H1 (cell line): ENCODE data around the gene RGL3. TPM values are rescaled to one million over a fixed set of nuclear protein-coding genes. Genes with fewer than 3 reads are reported as not detected.

Experiments used
- CTCF ChIA-PET: fragments of 300-600 bp; sonication (Branson Sonifier 250); formaldehyde crosslinking; loops from one replicate; lab custom pipeline; 2021; ENCODE audit not compliant: partially characterized antibody; lab: Charles Lee
- POLR2A ChIA-PET: fragments of 300-600 bp; sonication (Branson Sonifier 250); formaldehyde crosslinking; loops from one replicate; lab custom pipeline; 2021; ENCODE audit warnings: inconsistent platforms; ENCODE audit not compliant: partially characterized antibody; lab: Charles Lee
- DNase-seq, 2 experiments: peaks; one replicate each; pipeline versions ENCODE4 v3.0.0 to v3.0.0-alpha.2; 2010 to 2022; ENCODE audit warnings: low spot score in 2 of 2, low read depth in 1 of 2, mixed read lengths in 1 of 2
- FAIRE-seq: peaks from 2 replicates; lab custom pipeline; 2011; peaks lifted over from hg19 to GRCh38; lab: Jason Lieb, UNC
- H2AFZ ChIP-seq: 2 replicates; pipeline ENCODE4 v1.8.1; 2012; ENCODE audit warnings: low read length, inconsistent platforms
- H2AK5ac ChIP-seq: 2 replicates; pipeline ENCODE4 v1.6.1; 2013; ENCODE audit warnings: low read depth, low read length
- H2BK120ac ChIP-seq: replicated peaks from 2 replicates; pipeline ENCODE3; 2013; ENCODE audit warnings: low read depth, low read length, inconsistent platforms
- H2BK12ac ChIP-seq: 2 replicates; pipeline ENCODE4 v1.6.1; 2013; ENCODE audit warnings: low read depth, low read length
- H2BK15ac ChIP-seq: 2 replicates; pipeline ENCODE4 v1.6.1; 2013; ENCODE audit warnings: low read length
- H2BK20ac ChIP-seq: 2 replicates; pipeline ENCODE4 v1.6.1; 2013; ENCODE audit warnings: low read length
- H2BK5ac ChIP-seq: 2 replicates; pipeline ENCODE4 v1.6.1; 2013; ENCODE audit warnings: low read depth, low read length
- H3K14ac ChIP-seq: 2 replicates; pipeline ENCODE4 v1.6.1; 2013; ENCODE audit warnings: inconsistent platforms; ENCODE audit not compliant: insufficient read length
- H3K18ac ChIP-seq: 2 replicates; pipeline ENCODE4 v1.6.1; 2013; ENCODE audit warnings: low read length; ENCODE audit errors: extremely low read depth
- H3K23ac ChIP-seq: 2 replicates; pipeline ENCODE4 v1.6.1; 2013; ENCODE audit warnings: inconsistent platforms; ENCODE audit not compliant: insufficient read length
- H3K23me2 ChIP-seq: 2 replicates; pipeline ENCODE4 v1.6.1; 2013; ENCODE audit warnings: low read depth, low read length
- H3K27ac ChIP-seq: 2 replicates; pipeline ENCODE4 v1.6.1; 2011; ENCODE audit warnings: low read depth, low read length, inconsistent platforms
- H3K27me3 ChIP-seq, 4 experiments: replicated peaks in 1 of 4; 1 replicate in 1 of 4; 2 replicates in 3 of 4; pipeline versions ENCODE4 v1.6.1 to v1.8.1; 2011 to 2013; ENCODE audit warnings: low read length in 3 of 4, mild to moderate bottlenecking in 3 of 4, inconsistent platforms in 2 of 4, mixed read lengths in 2 of 4, moderate library complexity in 1 of 4; ENCODE audit not compliant: control insufficient read depth in 3 of 4, insufficient read depth in 3 of 4; ENCODE audit errors: extremely low read depth in 1 of 4
- H3K36me3 ChIP-seq, 4 experiments: 2 replicates each; pipeline versions ENCODE4 v1.6.1 to v1.8.1; 2011 to 2013; ENCODE audit warnings: mild to moderate bottlenecking in 4 of 4, low read length in 3 of 4, moderate library complexity in 2 of 4, control low read depth in 1 of 4, inconsistent platforms in 1 of 4; ENCODE audit not compliant: insufficient read depth in 4 of 4, control insufficient read depth in 2 of 4
- H3K4ac ChIP-seq: replicated peaks from 2 replicates; pipeline ENCODE3; 2013; ENCODE audit warnings: low read length, low read depth, mixed read lengths, inconsistent platforms; ENCODE audit not compliant: insufficient read length
- H3K4me1 ChIP-seq, 4 experiments: replicated peaks in 1 of 4; 1 replicate in 1 of 4; 2 replicates in 3 of 4; pipeline versions ENCODE4 v1.6.1 to v1.8.1; 2011 to 2013; ENCODE audit warnings: low read length in 3 of 4, inconsistent platforms in 2 of 4, mixed read lengths in 1 of 4; ENCODE audit not compliant: insufficient read depth in 4 of 4, control insufficient read depth in 3 of 4
- H3K4me2 ChIP-seq, 2 experiments: 2 replicates each; pipeline versions ENCODE4 v1.6.1 to v1.8.1; 2011 to 2013; ENCODE audit warnings: low read depth in 2 of 2, low read length in 2 of 2, control low read depth in 1 of 2, inconsistent platforms in 1 of 2, mild to moderate bottlenecking in 1 of 2; ENCODE audit not compliant: insufficient read depth in 1 of 2
- H3K4me3 ChIP-seq, 4 experiments: fragments of 200-600, 300-600 bp in 1 of 4; sonication (generic), shearing (Covaris generic), sonication (Bioruptor Twin) in 1 of 4; 2 replicates each; pipeline versions ENCODE4 v1.5.1 to v1.8.1; 2011 to 2016; ENCODE audit warnings: low read length in 4 of 4, low read depth in 3 of 4, control low read depth in 2 of 4, inconsistent platforms in 2 of 4, mild to moderate bottlenecking in 2 of 4, mixed read lengths in 1 of 4, moderate library complexity in 1 of 4; ENCODE audit not compliant: insufficient read depth in 2 of 4; ENCODE audit errors: extremely low read depth in 1 of 4
- H3K56ac ChIP-seq: replicated peaks from 2 replicates; pipeline ENCODE3; 2013; ENCODE audit warnings: low read depth, mild to moderate bottlenecking, mixed read lengths, low read length, inconsistent platforms; ENCODE audit not compliant: insufficient read length
- H3K79me1 ChIP-seq: 2 replicates; pipeline ENCODE4 v1.6.1; 2013; ENCODE audit warnings: low read depth, low read length, control low read depth
- H3K79me2 ChIP-seq, 2 experiments: 2 replicates each; pipeline versions ENCODE4 v1.6.1 to v1.8.1; 2012 to 2013; ENCODE audit warnings: low read length in 2 of 2, mild to moderate bottlenecking in 2 of 2, inconsistent platforms in 1 of 2; ENCODE audit not compliant: insufficient read depth in 2 of 2, control insufficient read depth in 1 of 2
- H3K9ac ChIP-seq, 4 experiments: replicated peaks in 1 of 4; 1 replicate in 1 of 4; 2 replicates in 3 of 4; pipeline versions ENCODE4 v1.6.1 to v1.8.1; 2011 to 2013; ENCODE audit warnings: low read depth in 3 of 4, low read length in 3 of 4, control low read depth in 2 of 4, mild to moderate bottlenecking in 2 of 4, moderate library complexity in 2 of 4, inconsistent platforms in 1 of 4; ENCODE audit errors: extremely low read depth in 1 of 4
- H3K9me3 ChIP-seq, 2 experiments: 2 replicates each; pipeline versions ENCODE4 v1.6.1 to v1.8.1; 2012 to 2013; ENCODE audit warnings: mild to moderate bottlenecking in 2 of 2, moderate library complexity in 2 of 2, control low read depth in 1 of 2, inconsistent platforms in 1 of 2, low read depth in 1 of 2, low read length in 1 of 2, mixed read lengths in 1 of 2; ENCODE audit not compliant: insufficient read depth in 2 of 2
- H4K20me1 ChIP-seq, 2 experiments: replicated peaks in 1 of 2; 2 replicates each; pipeline versions ENCODE3 to v1.8.1; 2011 to 2013; ENCODE audit warnings: inconsistent platforms in 2 of 2, low read length in 2 of 2, mild to moderate bottlenecking in 1 of 2; ENCODE audit not compliant: insufficient read depth in 2 of 2, control insufficient read depth in 1 of 2
- H4K5ac ChIP-seq: 2 replicates; pipeline ENCODE4 v1.6.1; 2013; ENCODE audit warnings: low read length, low read depth, mixed read lengths, inconsistent platforms; ENCODE audit not compliant: insufficient read length
- H4K8ac ChIP-seq: 2 replicates; pipeline ENCODE4 v1.8.0; 2013; ENCODE audit warnings: mild to moderate bottlenecking, moderate library complexity, low read length, inconsistent platforms; ENCODE audit not compliant: insufficient read depth; ENCODE audit errors: extremely low read depth
- H4K91ac ChIP-seq: replicated peaks from 2 replicates; pipeline ENCODE3; 2013; ENCODE audit warnings: low read length, mixed read lengths, inconsistent platforms; ENCODE audit not compliant: insufficient read length
- EGR1 ChIP-seq: IDR thresholded peaks from 2 replicates; pipeline ENCODE4 v1.6.1; 2011; ENCODE audit warnings: low read depth, low read length, borderline replicate concordance
- EP300 ChIP-seq, 2 experiments: IDR thresholded peaks; 1 replicate in 1 of 2; 2 replicates in 1 of 2; pipeline ENCODE4 v1.6.1; 2011 to 2012; ENCODE audit warnings: low read depth in 2 of 2, low read length in 2 of 2, mild to moderate bottlenecking in 2 of 2, borderline replicate concordance in 1 of 2, inconsistent platforms in 1 of 2, moderate library complexity in 1 of 2
- EZH2 ChIP-seq: fragments of 200-600 bp; sonication (generic); IDR thresholded peaks from 2 replicates; pipeline ENCODE4 v1.7.1; 2012; ENCODE audit warnings: low read depth, mild to moderate bottlenecking, moderate library complexity, low read length, inconsistent platforms; ENCODE audit not compliant: severe bottlenecking
- KDM1A ChIP-seq: fragments of 200-600, 300-600 bp; sonication (generic); IDR thresholded peaks from 2 replicates; pipeline ENCODE4 v1.7.1; 2016; ENCODE audit warnings: mild to moderate bottlenecking, low read length, borderline replicate concordance
- SP2 ChIP-seq: IDR thresholded peaks from 2 replicates; pipeline ENCODE4 v1.6.1; 2012; ENCODE audit warnings: mild to moderate bottlenecking, low read length, inconsistent platforms
- WGBS, 2 experiments: shearing (Covaris generic) in 1 of 2; methylation state at CpG; one replicate each; pipeline versions ENCODE4 v1.1.6 to v1.1.7; 2013 to 2015; ENCODE audit warnings: low lambda C conversion rate in 2 of 2, mixed read lengths in 2 of 2, inconsistent platforms in 1 of 2, low coverage in 1 of 2, missing lambda C conversion rate in 1 of 2; ENCODE audit not compliant: insufficient replicate concordance in 2 of 2, insufficient coverage in 1 of 2, insufficient read length in 1 of 2; ENCODE audit errors: extremely low coverage in 1 of 2, missing lambda C conversion rate in 1 of 2; 5-methylcytosine and 5-hydroxymethylcytosine counted together
- polyA plus RNA-seq, 7 experiments: library from polyadenylated mRNA; depleted of rRNA in 3 of 7; stranded (reverse) in 5 of 7; unstranded in 2 of 7; fragments of >200 nt in 5 of 7; fragments of 200-250 nt in 2 of 7; gene quantifications; 1 replicate in 5 of 7; 2 replicates in 1 of 7; 4 replicates in 1 of 7; pipeline versions ENCODE4 v1.2.1 to v1.2.3, GENCODE V29; 2011 to 2013; ENCODE audit warnings: missing spikeins in 2 of 7, mixed read lengths in 2 of 7
- total RNA-seq: library from RNA; stranded (reverse); fragmentation: NEBNext Ultra II Directional; extraction: Animal tissue kit (Norgen Biotek cat#: 25700); gene quantifications from 2 replicates; pipeline ENCODE4 v1.2.1, GENCODE V29; 2021
- TF ChIP-seq, protein P1 (sequence below), 3 experiments: IDR thresholded peaks; 1 replicate in 2 of 3; 2 replicates in 1 of 3; pipeline versions ENCODE4 v1.5.1 to v1.6.1; 2011; ENCODE audit warnings: low read length in 3 of 3, mild to moderate bottlenecking in 3 of 3, inconsistent platforms in 2 of 3, low read depth in 1 of 3, moderate library complexity in 1 of 3; ENCODE audit not compliant: insufficient read depth in 1 of 3; ENCODE audit errors: control extremely low read depth in 1 of 3
- TF ChIP-seq, protein P2 (sequence below): IDR thresholded peaks from 2 replicates; pipeline ENCODE4 v1.6.1; 2012; ENCODE audit warnings: inconsistent platforms

RGL3 gene
- total and polyA plus RNA-seq, 2 of the 8 experiments (the other 6 are each of a cell fraction or from before 2014, with no cell fraction given), result 36.9 to 40.9 TPM

DNA sequence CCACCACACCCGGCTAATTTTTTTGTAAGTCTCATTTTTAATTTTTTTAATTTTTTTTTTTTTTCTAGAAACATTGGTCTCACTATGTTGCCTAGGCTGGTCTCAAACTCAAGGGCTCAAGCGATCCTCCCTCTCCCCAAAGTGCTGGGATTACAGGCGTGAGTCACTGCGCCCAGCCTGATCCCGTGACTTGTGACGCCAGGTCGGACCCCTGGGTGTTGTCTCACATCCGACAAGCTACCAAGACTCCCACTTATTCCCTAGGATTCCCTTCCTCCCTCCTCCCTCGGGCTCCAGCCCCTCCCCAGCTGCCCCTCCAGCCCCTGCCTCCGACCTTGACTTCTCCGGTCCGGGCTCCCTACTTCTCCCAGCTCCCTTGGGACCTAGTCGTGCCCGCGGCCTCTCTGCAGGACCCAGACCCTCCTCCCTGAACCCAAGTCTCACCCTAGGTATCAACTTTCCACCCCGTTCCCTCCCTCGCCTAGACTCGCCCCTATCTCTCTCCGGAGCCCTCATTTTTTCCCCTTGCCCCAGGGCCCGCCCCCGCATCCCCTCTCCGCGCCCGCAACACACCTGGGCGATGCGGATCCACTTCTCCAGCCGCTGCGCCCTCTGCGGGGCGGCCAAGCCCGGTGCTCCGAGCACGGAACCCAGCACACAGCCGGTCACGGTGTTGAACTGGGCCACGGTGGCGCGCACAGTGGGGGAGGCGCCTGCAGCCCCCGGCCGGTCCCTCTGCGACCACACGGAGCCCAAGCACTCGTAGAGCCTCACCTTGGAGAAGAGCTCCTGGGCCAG lies 13.1 kb downstream of the RGL3 start:
- Histone ChIP-seq H4K91ac (no peak overlapping the region), H3K4ac (no peak overlapping the region), H2AFZ (no peak overlapping the region), H3K9me3 (no peaks in the 10 kb centered on the region), H3K56ac (no peak overlapping the region), H3K4me1 (peaks cover 0 to 6% (median under 1%) of the 10 kb centered on the region in 4 experiments; a peak in 4 of 7 replicates), H3K27me3 (no peaks in the 10 kb centered on the region), H3K36me3 (peaks cover 0 to 22% (median 6%) of the 10 kb centered on the region in 4 experiments; a peak in 6 of 8 replicates), H3K18ac (no peak overlapping the region), H2BK120ac (no peak overlapping the region), H3K27ac (0 out of 2 replicates have a peak overlapping the region, but pooled peaks have one; percentile 49), H2AK5ac (no peak overlapping the region), H3K23me2 (peaks cover 1% of the 10 kb centered on the region; the same call in 1 of the 2 replicates), H3K79me2 (no peaks in the 10 kb centered on the region), H2BK15ac (no peak overlapping the region), H4K20me1 (no peaks in the 10 kb centered on the region), H3K4me3 (peak overlapping the region in 1 of 4 experiments; percentile 47; a peak in 2 of 8 replicates), H3K23ac (no peak overlapping the region), H2BK12ac (0 out of 2 replicates have a peak overlapping the region, but pooled peaks have one; percentile 9), H3K79me1 (no peaks in the 10 kb centered on the region), H4K5ac (no peak overlapping the region), H3K14ac (no peak overlapping the region), H3K9ac (no peak overlapping the region), H2BK20ac (no peak overlapping the region), H2BK5ac (peak overlapping the region; percentile 60; the same call in 1 of the 2 replicates), H3K4me2 (peak overlapping the region; percentile 26 to 60), H4K8ac (peak overlapping the region; percentile 76; the same call in 1 of the 2 replicates)
- ChIA-PET POLR2A (interaction anchor here (0.6 to 3.9 kb wide), 18 partner anchors 10 to 175 kb away, joined by 3 to 22 read pairs (median 3); partner anchors contain the start of genes ELAVL3, EPOR and RGL3), CTCF (interaction anchor here (0.6 to 4.4 kb wide), 18 partner anchors 10 to 931 kb away, joined by 3 to 69 read pairs (median 8); partner anchors contain the start of genes EPOR, RGL3 and TSPAN16)
- no peak for FAIRE-seq
- 68% methylated on average over 21 of the region's 44 CpGs; no CpG with 5 or more reads in 1 of the 2 experiments for WGBS, 2 experiments
- DNase-seq, result peak in 1 of 2 experiments; percentile 87
- TF ChIP-seq, protein P1, sequence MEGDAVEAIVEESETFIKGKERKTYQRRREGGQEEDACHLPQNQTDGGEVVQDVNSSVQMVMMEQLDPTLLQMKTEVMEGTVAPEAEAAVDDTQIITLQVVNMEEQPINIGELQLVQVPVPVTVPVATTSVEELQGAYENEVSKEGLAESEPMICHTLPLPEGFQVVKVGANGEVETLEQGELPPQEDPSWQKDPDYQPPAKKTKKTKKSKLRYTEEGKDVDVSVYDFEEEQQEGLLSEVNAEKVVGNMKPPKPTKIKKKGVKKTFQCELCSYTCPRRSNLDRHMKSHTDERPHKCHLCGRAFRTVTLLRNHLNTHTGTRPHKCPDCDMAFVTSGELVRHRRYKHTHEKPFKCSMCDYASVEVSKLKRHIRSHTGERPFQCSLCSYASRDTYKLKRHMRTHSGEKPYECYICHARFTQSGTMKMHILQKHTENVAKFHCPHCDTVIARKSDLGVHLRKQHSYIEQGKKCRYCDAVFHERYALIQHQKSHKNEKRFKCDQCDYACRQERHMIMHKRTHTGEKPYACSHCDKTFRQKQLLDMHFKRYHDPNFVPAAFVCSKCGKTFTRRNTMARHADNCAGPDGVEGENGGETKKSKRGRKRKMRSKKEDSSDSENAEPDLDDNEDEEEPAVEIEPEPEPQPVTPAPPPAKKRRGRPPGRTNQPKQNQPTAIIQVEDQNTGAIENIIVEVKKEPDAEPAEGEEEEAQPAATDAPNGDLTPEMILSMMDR (IDR thresholded peaks at IDR 0.05; ENCODE audit: control extremely low read depth in 1 of 3, insufficient read depth in 1 of 3, low read depth in 1 of 3, low read length in 3 of 3), result peak; percentile 57 to 69 (median 63)
- TF ChIP-seq, protein P2, sequence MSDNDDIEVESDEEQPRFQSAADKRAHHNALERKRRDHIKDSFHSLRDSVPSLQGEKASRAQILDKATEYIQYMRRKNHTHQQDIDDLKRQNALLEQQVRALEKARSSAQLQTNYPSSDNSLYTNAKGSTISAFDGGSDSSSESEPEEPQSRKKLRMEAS, result peak; percentile 12; the same call in 1 of the 2 replicates
- TF ChIP-seq KDM1A (no peak), EP300 (IDR thresholded peaks at IDR 0.05; ENCODE audit: borderline replicate concordance in 1 of 2, low read depth in 2 of 2, low read length in 2 of 2) (no peak), EGR1 (peak; percentile 97), EZH2 (no peak), SP2 (no peak)
